ENCODE results near the gene SNN. TPM values are rescaled to one million over a fixed set of nuclear protein-coding genes. Genes with fewer than 3 reads are reported as not detected.
A peak's percentile ranks its signal among the peaks of the same experiment; 100 is the strongest.

SNN gene
- total and polyA plus RNA-seq, 2 of the 8 experiments (the other 6 are each of a cell fraction or from before 2014, with no cell fraction given) = 37.4 to 66.9 TPM

DNA sequence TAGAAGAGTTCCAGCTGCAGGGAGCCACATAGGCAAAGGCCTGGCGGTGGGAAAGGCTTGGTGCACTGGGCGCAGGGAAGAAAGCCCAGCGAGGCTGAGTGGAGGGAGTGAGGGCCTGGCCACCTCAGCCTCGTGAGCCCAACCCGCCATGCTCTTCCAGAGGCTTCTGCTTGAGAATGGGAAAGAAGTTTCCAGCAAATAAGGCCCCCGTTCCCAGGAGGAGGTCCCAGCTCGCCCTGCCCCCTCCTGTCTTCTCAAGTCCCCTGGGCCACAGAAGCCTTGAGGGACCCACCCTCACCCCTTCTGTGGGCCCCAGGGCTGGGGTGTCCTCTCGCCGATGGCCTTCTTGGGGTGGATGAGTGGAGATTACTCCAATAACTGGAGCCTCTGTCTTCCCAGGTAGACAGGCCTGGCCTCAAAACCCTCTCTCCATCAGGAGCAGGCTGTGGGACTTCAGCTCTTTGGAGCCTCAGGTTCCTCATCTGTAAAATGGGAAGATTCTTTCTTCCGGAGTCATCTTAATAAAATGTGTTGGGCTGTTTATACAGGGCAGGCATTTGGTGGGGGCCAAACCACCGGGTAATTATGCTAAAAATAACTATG is 933 bp upstream of the SNN start:
- Histone ChIP-seq H2BK20ac (ENCODE audit: low read length) (peak overlapping the region; percentile 21; the same call in 1 of the 2 replicates), H2AK5ac (ENCODE audit: low read depth, low read length) (peak overlapping the region; percentile 90; the same call in 1 of the 2 replicates), H3K79me1 (ENCODE audit: low read depth, low read length) (peaks cover 19% of the 10 kb centered on the region), H4K20me1 (replicated peaks in 1 of 2; ENCODE audit: control insufficient read depth in 1 of 2, insufficient read depth in 2 of 2, low read length in 2 of 2) (peaks cover 15 to 30% of the 10 kb centered on the region in 2 experiments), H2BK15ac (ENCODE audit: low read length) (peak overlapping the region; percentile 61; the same call in 1 of the 2 replicates), H3K23me2 (ENCODE audit: low read depth, low read length) (peaks cover 5% of the 10 kb centered on the region; the same call in 1 of the 2 replicates), H3K14ac (ENCODE audit: insufficient read length) (no peak overlapping the region), H3K4me1 (replicated peaks in 1 of 4; ENCODE audit: control insufficient read depth in 3 of 4, insufficient read depth in 4 of 4, low read length in 3 of 4) (peaks cover 5 to 33% (median 27%) of the 10 kb centered on the region in 4 experiments), H3K18ac (ENCODE audit: extremely low read depth, low read length) (peak overlapping the region; percentile 95; the same call in 1 of the 2 replicates), H4K91ac (replicated peaks; ENCODE audit: insufficient read length, low read length) (no peak overlapping the region), H3K23ac (ENCODE audit: insufficient read length) (no peak overlapping the region), H3K27me3 (replicated peaks in 1 of 4; ENCODE audit: control insufficient read depth in 3 of 4, extremely low read depth in 1 of 4, insufficient read depth in 3 of 4, low read length in 3 of 4) (peaks cover 0 to 4% (median 0%) of the 10 kb centered on the region in 4 experiments; a peak in 1 of 7 replicates), H4K8ac (ENCODE audit: extremely low read depth, insufficient read depth, low read length) (peak overlapping the region; percentile 22; the same call in 1 of the 2 replicates), H3K79me2 (ENCODE audit: control insufficient read depth in 1 of 2, insufficient read depth in 2 of 2, low read length in 2 of 2) (peaks cover 14 to 36% of the 10 kb centered on the region in 2 experiments), H3K36me3 (ENCODE audit: control insufficient read depth in 2 of 4, insufficient read depth in 4 of 4, low read length in 3 of 4) (no peaks in the 10 kb centered on the region), H4K5ac (ENCODE audit: insufficient read length, low read depth, low read length) (no peak overlapping the region), H3K9ac (replicated peaks in 1 of 4; ENCODE audit: extremely low read depth in 1 of 4, low read depth in 3 of 4, low read length in 3 of 4) (no peak overlapping the region), H3K4me3 (ENCODE audit: extremely low read depth in 1 of 4, insufficient read depth in 2 of 4, low read depth in 3 of 4, low read length in 4 of 4) (0 out of 8 replicates have a peak overlapping the region, but pooled peaks of 3 of the 4 experiments have one; percentile 16 to 53 (median 35)), H2BK12ac (ENCODE audit: low read depth, low read length) (peak overlapping the region; percentile 63; the same call in 1 of the 2 replicates), H2BK120ac (replicated peaks; ENCODE audit: low read depth, low read length) (no peak overlapping the region), H2BK5ac (ENCODE audit: low read depth, low read length) (peak overlapping the region; percentile 83; the same call in 1 of the 2 replicates), H3K4me2 (ENCODE audit: insufficient read depth in 1 of 2, low read depth in 2 of 2, low read length in 2 of 2) (peak overlapping the region in 1 of 2 experiments; percentile 60; a peak in 2 of 4 replicates), H3K56ac (replicated peaks; ENCODE audit: insufficient read length, low read depth, low read length) (no peak overlapping the region), H3K9me3 (ENCODE audit: insufficient read depth in 2 of 2, low read depth in 1 of 2, low read length in 1 of 2) (no peaks in the 10 kb centered on the region), H3K27ac (ENCODE audit: low read depth, low read length) (no peak overlapping the region), H2AFZ (ENCODE audit: low read length) (no peak overlapping the region), H3K4ac (replicated peaks; ENCODE audit: insufficient read length, low read depth, low read length) (peak overlapping the region; percentile 72)
- 94% methylated on average over 11 of the region's 11 CpGs; no CpG with 5 or more reads in 1 of the 2 experiments for WGBS, 2 experiments (ENCODE audit: extremely low coverage in 1 of 2, insufficient coverage in 1 of 2, insufficient read length in 1 of 2, insufficient replicate concordance in 2 of 2, low coverage in 1 of 2, low lambda C conversion rate in 2 of 2, missing lambda C conversion rate in 1 of 2)
- ChIA-PET POLR2A (ENCODE audit: partially characterized antibody) (interaction anchor here (0.6 to 4.0 kb wide), 16 partner anchors 8 to 269 kb away, joined by 3 to 23 read pairs (median 3); partner anchors contain the start of gene LITAF), CTCF (ENCODE audit: partially characterized antibody) (interaction anchor here (0.6 to 4.3 kb wide), 7 partner anchors 18 to 1203 kb away, joined by 3 to 23 read pairs (median 3); no protein-coding TSS in a partner anchor)
- DNase-seq (ENCODE audit: low read depth in 1 of 2, low spot score in 2 of 2) (no peak), FAIRE-seq (no peak)
- no peak for TF ChIP-seq CTCF (IDR thresholded peaks at IDR 0.05; ENCODE audit: control extremely low read depth in 1 of 3, insufficient read depth in 1 of 3, low read depth in 1 of 3, low read length in 3 of 3)
- TF ChIP-seq MAX (IDR thresholded peaks at IDR 0.05) = 0 out of 2 replicates have a peak, but pooled peaks have one; percentile 45
- TF ChIP-seq E2F6 (IDR thresholded peaks at IDR 0.05) = 0 out of 2 replicates have a peak, but pooled peaks have one; percentile 42
